ENCODE data around the gene PACRGL.
A peak's percentile ranks its signal among the peaks of the same experiment; 100 is the strongest.

The PACRGL gene

GRCh38 chr4:20700007-20700761, at the start of gene PACRGL:
TSS of gene PACRGL (plus strand) at chr4:20700458. CDS start at chr4:20704482, 4,024 bp downstream.
- peak; percentile 78 to 84 for DNase-seq (ENCODE audit: low read depth in 2 of 2)

- no peak for DNase-seq (ENCODE audit: low read depth in 2 of 2)
Observed at GRCh38 chr4:20652226-20652885, 47.9 kb upstream of the PACRGL start.

GRCh38 chr4:20658456-20658855, 41.8 kb upstream of the PACRGL start:
- DNase-seq (ENCODE audit: low read depth in 2 of 2): no peak

GRCh38 chr4:20662851-20663250, 37.4 kb upstream of the PACRGL start:
- DNase-seq (ENCODE audit: low read depth in 2 of 2): no peak

- no peak for DNase-seq (ENCODE audit: low read depth in 2 of 2)
Observed at GRCh38 chr4:20666012-20666860, 34.0 kb upstream of the PACRGL start.

- no peak for DNase-seq (ENCODE audit: low read depth in 2 of 2)
Observed at GRCh38 chr4:20672262-20672661, 28.0 kb upstream of the PACRGL start.

- DNase-seq (ENCODE audit: low read depth in 2 of 2): no peak
Observed at GRCh38 chr4:20675786-20676185, 24.5 kb upstream of the PACRGL start.

GRCh38 chr4:20676501-20677197, 23.6 kb upstream of the PACRGL start:
- DNase-seq (ENCODE audit: low read depth in 2 of 2): no peak

GRCh38 chr4:20678400-20678799, 21.9 kb upstream of the PACRGL start:
- no peak for DNase-seq (ENCODE audit: low read depth in 2 of 2)

GRCh38 chr4:20679951-20680350, 20.3 kb upstream of the PACRGL start:
- no peak for DNase-seq (ENCODE audit: low read depth in 2 of 2)

GRCh38 chr4:20680736-20681135, 19.5 kb upstream of the PACRGL start:
- no peak for DNase-seq (ENCODE audit: low read depth in 2 of 2)

GRCh38 chr4:20681271-20681670, 19.0 kb upstream of the PACRGL start:
- no peak for DNase-seq (ENCODE audit: low read depth in 2 of 2)

- DNase-seq (ENCODE audit: low read depth in 2 of 2): no peak
Observed at GRCh38 chr4:20682853-20683252, 17.4 kb upstream of the PACRGL start.

GRCh38 chr4:20683766-20684165, 16.5 kb upstream of the PACRGL start:
- no peak for DNase-seq (ENCODE audit: low read depth in 2 of 2)

- no peak for DNase-seq (ENCODE audit: low read depth in 2 of 2)
Observed at GRCh38 chr4:20684852-20685763, 15.2 kb upstream of the PACRGL start.

- no peak for DNase-seq (ENCODE audit: low read depth in 2 of 2)
Observed at GRCh38 chr4:20687864-20688263, 12.4 kb upstream of the PACRGL start.

- no peak for DNase-seq (ENCODE audit: low read depth in 2 of 2)
Observed at GRCh38 chr4:20696815-20697214, 3.4 kb upstream of the PACRGL start.

- no peak for DNase-seq (ENCODE audit: low read depth in 2 of 2)
Observed at GRCh38 chr4:20698382-20698781, 1.9 kb upstream of the PACRGL start.

- DNase-seq (ENCODE audit: low read depth in 2 of 2): no peak
Observed at GRCh38 chr4:20698820-20699219, 1.4 kb upstream of the PACRGL start.

- DNase-seq (ENCODE audit: low read depth in 2 of 2): no peak
Observed at GRCh38 chr4:20711335-20711734, 11.1 kb downstream of the PACRGL start.

GRCh38 chr4:20723019-20723418, 22.8 kb downstream of the PACRGL start:
- no peak for DNase-seq (ENCODE audit: low read depth in 2 of 2)

Data from stimulated activated CD8-positive, alpha-beta memory T cell treated with anti-CD3 and anti-CD28 coated beads, Interleukin-7, amount 100 ng/mL, for 1 hour (primary cell).